ENCODE data around the gene ZNF536.

Gene ZNF536
- 0 to 0.07 reads per million in 2 donors for total RNA-seq

DNA sequence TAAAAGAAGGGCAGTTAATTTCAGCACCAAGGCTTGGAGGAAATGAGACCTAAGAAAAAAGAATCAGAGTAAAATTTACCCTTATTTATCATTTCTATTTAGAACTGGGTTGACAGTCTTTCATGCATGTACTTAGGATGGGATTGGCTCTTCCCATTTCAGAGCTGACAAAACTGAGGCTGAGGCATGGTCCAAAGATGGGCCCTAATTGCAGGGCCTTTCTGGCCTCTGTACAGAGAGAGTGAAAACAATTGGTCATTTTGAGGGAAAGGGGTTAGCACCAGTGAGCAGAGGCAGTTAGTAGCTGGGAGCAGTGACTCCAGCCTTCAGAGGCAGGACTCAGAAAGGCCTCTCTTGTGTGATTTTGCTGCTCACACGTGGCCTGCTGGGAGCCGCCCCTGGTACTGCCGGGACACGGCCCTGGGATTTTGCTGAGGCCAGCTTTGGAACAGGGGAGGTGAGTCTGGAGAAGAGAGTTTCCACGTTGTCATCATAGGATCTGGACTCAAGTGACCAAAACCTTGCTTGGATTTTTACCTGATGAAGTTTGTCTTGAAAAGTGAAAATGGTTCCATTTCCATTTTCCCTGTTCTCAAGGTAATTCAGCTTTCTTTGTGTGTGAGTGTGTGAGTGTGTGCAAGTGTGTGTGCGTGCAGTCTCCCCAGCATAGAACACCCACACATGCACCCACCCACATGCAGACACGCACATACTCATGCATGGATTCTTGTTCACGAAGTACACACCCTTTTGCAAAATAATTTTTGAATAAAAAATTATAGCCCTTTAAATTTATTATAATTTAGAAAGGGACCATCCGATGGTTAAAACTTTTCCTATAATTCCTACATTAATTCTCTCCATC, at the start of gene ZNF536:
TSS of gene ZNF536 (plus strand) at position 425 of the 865 bp plus-strand sequence. CDS start 71,179 bp downstream, outside the sequence.
- DNase-seq: no peak

DNA sequence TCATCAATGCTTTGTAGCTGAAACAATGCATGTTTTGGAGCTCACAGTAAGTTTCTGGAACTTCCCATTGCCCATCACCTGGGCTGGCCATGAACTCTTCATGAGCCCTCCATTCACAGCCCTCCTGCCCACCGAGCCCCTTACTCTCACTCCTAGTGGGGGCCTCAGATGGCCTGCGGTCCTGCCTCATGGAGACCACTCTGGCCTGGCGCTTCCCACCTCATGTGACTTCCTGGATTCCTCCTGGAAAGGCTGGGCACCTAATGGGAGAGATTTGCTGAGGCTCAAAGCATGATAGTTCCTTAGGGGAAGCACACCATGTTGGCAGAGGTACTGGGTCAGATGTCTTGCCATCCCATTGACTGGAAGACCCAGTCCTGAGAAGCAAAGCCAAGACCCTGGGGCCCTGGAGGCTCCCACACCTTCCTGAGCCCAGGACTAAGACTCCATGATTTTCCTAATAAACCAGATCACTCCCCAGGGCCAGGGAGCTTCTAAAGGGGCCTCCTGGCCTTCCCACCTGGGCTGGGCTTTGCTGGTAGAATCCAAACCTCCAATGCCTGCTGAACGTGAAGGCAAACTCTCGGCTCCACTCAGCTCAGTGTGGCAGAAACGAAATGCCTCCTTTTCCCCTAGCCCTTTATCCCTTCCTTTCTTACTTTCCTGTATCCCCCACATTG, 49.4 kb upstream of the ZNF536 start:
- DNase-seq: no peak

DNA sequence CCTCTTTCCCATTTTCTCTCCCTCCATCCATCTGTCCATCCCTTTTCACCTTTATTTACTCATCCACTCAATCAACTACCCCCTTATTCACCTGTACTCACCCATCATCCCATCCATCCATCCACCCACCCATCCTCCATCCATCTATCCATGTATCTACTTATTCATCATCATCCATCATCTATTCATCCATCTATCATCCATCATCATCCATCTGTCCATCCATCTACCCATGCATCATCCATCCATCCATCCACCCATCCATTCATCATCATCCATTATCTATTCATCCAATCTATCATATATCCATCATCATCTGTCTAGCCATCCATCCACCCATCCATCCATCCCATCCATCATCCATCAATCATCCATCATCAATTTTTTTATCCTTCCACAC, 48.3 kb upstream of the ZNF536 start:
- DNase-seq: no peak

DNA sequence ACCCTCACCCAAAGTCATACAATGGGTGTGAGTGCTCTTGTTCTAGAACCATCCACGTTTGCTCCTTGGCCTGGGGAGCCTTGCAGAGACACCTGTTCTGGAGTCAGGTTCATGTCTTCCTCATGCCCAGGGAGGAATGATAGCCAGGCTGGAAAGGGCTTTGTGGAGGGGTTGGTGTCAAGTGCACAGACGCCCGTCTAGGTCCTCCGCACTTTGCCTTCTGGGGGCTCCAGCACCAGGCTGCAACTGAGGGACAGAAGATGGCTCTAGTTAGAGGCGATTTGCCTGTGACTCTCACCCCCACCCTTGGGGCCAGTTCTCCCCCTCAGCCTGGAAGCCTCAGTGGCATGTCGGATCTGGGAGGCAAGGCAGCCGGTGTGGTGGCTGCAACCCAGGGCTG, 47.2 kb upstream of the ZNF536 start:
- no peak for DNase-seq

DNA sequence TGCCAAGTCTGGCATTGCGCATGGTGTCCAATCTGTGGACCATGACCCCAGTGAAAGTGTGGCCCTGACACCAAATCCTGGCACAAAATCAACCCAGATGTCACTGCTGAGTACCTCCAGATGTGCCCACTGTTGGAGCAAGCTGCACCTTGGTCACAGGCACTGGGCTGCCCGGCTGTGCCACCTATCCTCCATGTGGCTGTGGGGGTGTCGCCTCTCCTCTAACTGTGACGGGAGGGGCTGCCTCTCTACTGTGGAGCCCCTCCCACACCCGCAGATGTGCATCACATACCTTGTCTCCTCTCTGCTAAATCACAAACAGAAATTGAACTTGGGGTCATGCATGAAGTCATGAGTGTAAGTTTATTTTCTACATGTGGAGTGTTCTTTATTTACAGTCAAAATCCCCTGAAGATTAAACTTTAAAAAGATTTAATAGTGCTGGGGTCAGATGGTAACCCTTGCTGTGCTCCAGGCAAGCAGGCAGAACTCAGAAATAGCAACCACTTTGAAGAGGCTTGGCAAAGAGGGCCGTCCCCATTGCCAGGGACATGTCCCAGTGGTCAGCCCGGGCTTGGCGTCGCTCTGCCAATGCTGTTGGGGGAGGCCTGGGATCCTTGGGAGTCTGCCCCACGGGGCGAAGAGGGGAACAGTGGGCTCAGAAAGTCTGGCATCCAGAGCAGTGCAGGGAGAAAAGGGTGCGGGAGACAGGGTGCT, 46.4 kb upstream of the ZNF536 start:
- DNase-seq: no peak

DNA sequence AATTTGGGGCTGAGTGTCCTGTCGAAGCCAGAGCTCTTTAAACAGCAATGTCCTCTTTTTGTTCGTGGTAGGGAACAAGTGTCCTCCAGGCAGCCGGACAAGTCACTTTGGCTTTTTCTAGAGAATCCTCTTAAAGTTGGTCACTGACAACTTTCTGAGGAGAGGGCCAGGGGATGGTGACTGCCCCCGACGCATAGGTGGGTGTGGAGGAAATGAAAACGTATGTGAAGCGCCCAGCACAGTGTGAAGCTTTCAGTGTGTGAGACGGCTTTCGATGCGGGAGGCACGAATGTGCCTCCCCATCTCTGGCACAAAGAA, 45.8 kb upstream of the ZNF536 start:
- DNase-seq: no peak

DNA sequence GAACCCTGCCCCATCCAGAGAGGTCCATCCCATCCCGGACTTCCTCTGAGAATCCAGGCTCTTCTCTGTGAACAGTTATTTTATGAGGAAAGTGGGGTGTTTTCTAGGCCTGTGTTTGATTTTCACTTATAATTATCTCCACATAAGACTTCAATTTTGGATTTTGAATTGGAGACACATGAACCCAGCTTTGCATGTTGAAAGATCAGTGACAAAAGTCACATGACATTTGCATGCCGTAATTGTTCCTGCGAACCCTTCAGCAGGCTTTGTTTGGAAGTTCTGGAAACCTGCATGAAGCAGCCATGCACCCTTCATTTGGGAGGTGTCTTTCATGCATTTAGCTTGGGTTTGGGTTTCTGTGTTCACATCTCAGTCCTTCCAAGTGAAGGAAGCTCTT, 44.9 kb upstream of the ZNF536 start:
- DNase-seq: no peak

DNA sequence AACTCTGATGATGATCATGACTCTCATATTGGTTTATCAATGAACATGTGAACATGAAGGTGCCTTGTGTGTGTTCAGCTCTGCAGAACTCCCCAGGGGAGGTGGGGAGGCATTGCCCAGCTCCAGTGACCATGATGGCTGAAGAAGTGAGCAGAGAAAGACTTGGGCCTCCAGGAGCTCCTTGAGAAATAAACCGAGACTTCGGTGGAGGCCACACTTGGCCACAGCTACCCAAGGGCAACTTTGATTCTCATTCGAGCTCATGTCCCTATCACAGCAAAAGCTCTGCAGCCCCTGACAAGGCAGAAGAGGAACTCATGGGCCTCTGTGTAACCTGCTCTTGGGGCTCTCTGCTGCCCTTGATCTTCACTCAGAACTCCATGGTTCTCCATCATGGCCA, 44.1 kb upstream of the ZNF536 start:
- DNase-seq: no peak

DNA sequence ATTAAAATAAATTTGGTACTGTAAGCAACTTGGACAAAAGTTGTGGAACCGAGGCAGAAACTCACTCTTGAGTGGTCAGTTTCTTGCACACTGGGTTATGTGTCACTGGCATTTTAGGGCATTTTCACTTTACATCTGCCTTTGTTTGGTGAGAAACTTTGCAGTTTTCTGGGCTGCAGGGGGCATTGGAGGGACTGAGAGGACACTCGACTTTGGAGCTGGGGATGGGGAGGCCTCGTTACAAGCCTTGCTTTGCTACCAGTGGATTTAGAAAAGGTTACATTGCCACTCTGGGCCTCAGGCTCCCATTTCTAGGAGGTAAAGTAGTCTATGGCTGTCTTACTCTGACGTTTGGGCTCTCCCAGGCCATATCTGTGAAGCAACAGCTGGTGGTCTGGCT, 41.9 kb upstream of the ZNF536 start:
- DNase-seq: no peak

DNA sequence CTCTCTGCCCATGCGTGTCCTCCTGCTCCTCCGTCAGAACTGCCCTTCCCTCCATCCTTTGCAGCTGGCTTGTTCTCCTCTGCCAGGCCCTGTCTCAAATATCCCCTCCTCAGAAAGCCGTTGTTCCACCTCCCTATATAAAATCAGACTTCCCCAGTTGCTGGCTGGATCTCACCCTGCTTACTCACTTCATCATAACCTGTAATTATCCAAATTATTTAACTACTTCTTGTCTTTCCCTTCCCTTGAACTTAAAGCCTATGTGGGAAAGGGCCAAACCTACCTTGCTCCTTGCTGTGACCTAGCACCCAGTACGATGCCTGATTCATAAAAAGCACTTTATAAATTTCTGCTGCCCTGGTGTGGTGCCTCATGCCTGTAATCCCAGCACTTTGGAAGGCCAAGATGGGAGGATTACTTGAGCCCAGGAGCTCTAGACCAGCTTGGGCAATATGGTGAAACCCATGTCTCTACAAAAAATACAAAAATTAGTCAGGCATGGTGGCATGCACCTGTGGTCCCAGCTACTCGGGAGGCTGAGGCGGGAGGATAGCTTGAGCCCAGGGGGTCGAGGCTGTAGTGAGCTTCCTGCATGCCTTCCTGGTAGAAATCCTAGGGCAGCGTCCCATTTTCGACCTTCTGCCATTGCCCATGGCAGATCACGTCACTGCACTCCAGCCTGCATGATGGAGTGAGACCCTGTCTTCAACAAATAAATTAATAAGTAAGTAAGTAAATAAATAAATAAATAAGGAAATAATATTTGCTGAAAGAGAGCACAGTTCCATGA, 39.5 kb upstream of the ZNF536 start:
- DNase-seq: no peak

DNA sequence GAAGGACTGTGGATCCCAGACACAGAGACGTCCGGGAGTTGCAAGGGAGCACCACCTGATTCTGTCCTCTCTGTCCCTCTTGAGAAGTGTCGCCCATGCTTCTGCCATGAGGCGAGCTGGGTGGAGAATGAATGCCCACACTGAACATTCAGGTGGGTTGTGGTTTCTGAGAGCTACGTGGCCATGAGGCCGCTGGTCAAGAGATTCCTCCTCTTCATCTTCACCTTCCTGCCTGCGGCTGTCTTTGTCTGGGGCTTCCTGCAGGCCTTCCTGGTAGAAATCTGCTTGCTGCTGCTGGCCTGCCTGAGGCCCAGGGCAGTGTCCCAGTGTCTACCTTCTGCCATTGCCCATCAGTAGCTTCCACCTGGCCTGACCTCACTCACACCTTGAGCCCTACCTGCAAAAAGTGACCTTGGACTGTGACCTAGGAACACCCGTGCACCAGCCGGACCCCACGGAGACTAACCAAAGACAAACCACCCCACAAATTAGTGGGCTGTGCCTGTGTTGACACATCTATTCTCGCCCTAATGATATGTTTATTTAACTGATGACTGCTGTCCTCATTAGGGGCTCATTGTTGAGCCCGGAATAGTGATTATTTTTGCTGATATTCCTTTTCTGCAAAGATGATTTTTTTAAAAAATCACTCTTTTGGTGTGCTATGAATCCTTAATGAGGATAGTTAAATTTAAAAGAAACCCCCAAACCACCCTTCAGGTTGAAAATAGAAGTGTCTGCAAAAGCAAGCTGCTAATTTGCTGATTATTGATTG, 38.7 kb upstream of the ZNF536 start:
- no peak for DNase-seq

DNA sequence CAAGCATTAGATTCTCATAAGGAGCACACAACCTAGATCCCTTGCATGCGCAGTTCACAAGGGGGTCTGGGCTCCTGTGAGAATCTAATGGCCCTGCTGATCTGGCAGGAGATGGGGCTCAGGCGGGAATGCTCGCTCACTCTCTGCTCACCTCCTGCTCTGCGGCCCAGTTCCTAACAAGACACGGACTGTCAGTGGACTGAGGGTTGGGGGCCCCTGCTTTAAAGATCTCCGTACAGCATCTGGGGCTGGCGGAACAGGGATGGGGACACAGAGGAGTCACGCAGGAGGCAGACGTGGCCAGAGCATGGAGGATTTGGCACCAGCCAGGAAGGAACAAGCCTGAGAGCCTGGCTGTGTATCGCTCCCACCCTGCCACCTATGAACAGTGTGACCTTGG, 37.3 kb upstream of the ZNF536 start:
- no peak for DNase-seq

DNA sequence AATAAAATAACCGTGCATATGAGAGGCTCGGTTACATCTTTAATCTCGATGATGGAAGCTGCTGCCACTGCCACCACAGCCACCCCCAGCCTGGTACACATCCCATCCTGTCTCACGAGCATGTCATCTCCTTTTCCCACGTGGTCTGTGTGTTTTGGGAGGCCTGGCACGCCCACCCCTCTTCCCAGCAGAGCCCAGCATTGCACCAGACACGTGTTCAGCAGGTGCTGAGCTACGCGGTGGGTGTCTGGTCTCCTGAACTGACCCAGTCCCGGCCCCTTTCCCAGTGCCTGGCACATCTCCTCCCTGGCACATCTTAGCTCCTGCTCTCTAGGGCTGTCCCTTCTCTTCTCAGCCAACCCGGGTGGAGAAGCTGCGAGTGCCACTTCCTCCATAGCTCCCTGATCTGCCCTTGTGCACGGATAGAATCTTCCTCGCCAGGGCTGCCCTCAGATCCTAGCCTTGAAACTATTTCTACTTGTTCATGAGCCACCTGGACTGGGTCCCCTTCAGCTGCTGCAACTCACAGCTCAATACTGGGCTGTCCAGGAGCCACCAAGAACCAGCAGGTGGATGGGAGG, 36.8 kb upstream of the ZNF536 start:
- no peak for DNase-seq

DNA sequence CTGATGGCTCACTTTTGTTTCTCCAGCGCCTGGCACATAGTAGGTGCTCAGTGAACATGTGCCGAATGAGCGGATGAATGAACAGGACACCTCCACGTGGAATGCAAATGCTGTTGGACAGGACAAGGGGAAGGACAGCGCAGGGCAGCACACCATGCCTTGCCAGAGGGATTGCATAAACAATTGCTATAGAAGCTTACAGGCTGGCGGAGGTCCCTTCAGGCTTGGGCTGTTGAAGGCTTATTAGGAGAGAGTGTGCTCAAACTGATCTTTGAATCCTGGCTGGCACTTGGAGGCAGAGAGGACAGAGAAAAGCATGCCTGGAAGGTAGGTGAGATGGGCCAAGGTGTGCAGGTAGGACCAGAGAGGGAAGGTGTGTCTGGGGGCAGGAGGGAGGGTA, 35.9 kb upstream of the ZNF536 start:
- no peak for DNase-seq

DNA sequence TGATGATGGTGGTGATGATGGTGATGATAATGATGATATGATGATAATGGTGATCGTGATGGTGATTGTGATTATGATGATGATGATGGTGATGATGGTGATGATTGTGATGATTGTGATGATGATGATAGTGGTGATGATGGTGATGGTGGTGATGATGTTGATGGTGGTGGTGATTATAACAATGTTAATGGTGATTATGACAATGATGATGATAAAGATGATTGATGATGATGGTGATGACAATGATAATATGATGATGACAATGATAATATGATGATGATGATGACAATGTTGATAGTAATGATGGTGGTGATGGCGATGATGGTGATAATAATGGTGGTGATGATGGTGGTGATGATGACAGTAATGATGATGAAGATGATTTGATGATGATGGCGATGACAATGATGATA, 34.1 kb upstream of the ZNF536 start:
- no peak for DNase-seq

DNA sequence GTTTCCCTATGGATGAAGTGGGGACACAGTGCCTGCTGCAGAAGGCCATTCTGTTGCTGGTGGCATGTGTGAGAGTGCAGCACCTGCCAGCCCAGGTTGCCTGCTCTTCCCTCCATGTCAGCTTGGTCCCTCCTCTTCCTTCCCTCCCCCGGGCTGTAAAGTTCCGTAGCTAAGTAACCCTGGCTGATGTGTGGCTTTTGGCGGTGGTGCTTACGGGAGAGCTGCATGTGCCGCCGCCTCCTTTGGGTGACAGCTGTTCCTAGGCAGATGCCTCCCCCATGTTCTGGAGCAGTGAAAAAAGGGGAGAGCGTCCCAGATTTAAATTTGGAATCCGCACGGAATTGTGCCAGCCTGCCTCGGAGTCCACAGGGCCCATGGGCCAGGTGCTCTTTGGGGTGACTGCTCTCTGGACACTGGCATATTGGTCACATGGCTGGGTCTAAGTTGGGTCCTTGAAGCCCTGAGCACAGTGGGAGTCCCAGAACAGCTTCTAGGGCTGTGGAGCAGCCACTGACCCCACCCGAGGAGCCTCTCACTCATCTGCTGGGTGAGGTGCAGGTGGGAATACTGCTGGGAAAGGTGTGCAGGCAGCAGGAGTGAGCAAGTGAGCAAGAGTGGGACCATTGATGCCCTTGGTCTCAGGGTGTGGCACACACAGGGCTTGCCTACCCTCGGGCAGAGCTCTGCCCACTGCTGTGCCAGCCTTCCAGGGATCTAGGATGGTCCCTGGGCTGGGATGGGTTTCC, 33.1 kb upstream of the ZNF536 start:
- DNase-seq: no peak

DNA sequence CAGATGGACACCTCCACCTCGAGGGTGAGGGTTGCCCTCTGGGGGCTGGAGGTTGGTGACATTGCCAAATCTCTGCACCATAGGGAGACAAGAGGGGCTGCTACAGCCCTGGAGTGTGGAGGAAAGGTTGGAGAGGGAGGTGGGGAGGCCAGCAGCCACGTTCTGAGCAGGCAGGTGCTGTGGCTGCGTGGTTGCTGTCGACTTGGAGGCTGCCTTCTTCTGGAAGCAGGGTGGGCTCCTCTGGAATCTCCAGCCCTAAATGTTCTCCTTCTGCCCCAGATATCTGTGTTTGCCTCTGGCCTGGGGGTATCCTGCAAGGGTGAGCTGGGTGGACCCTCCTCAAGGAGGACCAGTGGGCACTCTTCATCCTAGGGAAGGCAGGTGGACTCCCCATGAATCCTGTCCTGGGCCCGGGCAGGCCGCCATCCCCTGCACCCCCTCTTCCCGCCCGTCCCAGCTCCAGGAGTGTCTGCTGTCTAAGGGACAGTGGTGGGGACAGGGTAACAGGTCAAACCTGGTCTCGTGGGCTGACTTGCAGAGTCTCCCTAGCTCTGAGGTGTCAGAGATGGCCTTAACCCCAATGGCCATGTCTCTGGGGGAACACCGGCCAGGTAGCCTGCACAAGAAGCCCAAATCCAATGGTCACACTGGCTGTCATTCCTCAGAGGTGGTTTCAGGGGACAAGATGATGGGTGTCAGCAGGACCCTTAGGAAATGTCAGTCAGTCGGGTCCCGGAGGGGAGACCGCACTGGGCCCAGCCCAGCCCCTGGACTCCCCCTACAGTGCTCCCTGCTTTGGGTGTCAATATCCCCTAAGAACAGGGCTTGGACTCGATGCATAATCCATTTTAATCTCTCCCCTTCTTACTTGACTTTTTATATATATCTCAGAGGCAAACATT, 32.3 kb upstream of the ZNF536 start:
- DNase-seq: no peak

DNA sequence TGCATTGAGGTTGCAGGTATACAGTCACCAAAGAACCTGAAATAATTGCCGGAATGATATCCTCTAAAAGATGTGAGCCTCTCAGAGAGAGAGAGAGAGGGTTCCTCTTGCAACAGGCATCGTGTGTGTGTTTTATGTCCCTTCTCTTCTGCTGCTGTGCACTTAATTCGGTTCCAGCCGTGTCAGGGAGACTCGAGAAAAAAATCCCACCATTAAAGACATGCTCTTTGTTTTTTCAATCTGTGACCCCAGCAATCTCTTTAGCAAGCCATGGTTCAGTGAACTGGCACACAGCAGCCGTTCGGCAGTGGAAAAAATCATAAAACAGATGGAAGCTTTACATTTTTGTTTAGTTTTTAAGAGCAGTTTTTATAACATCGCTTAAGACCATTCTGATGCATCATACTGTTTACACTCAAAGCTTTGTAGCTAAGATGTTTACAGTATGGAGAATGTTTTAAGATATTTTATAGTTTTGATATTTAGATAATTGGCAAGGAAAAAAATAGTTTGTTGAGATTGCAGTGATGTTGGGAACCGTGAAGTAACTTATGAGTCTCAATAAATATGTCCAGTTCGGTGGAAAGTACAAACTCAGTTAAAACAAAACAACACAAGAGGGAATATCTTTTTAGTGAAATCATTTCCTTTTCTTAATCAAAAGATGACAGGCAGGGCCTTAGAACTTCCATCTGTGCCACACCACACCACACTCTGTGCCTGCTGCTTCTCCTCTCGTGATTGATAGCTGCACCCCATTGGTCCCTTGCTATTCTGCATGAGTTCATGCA, 31.2 kb upstream of the ZNF536 start:
- DNase-seq: no peak

DNA sequence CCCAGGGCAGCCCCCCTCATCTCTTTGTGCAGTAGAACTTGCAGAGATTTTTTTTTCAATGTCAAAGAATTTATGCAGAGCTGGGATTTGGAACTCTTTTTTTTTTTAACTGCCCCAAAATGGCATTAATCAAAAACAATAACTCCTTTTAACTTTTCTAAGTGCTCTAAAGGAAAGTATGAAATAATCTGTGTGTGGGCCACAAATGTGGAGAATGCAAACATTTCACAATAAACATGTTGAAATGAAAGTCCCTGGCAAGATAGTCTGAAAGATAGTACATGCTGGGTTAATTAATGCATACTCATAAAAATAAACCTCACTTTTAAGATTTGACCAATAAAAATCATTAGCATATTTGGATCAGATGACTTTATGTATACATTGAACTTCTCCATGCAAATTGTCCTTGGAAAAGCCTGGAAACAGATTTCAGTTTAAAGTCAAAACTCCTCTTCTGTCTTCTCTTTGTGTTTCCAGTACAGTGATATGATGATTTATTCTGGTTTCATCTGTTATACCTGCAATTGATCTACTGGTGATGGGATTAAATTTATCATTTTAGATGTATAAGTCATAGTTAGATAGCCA, 30.5 kb upstream of the ZNF536 start:
- DNase-seq: no peak
